Neural cell (in vitro differentiated cells): Measurements from ENCODE around the gene YY1AP1. TPM values are rescaled to one million over a fixed set of nuclear protein-coding genes. Genes with fewer than 3 reads are reported as not detected.

Experiments
- H2AFZ ChIP-seq: fragments of 200-600, 300-800 bp; sonication (generic), shearing (Covaris generic); 2 replicates; pipeline ENCODE4 v1.6.0; 2014; ENCODE audit warnings: low read depth, mild to moderate bottlenecking, antibody characterized with exemption, low read length, moderate library complexity
- H3F3A ChIP-seq: fragments of 200-600 bp; shearing (Covaris generic); 2 replicates; pipeline ENCODE4 v1.6.1; 2016; ENCODE audit warnings: mild to moderate bottlenecking, moderate library complexity, mixed read lengths, antibody characterized with exemption, low read length; ENCODE audit not compliant: insufficient read depth, poor library complexity, severe bottlenecking
- H3K27ac ChIP-seq: fragments of 200-600, 300-800 bp; sonication (generic), shearing (Covaris generic); 2 replicates; pipeline ENCODE4 v1.5.1; 2014; ENCODE audit warnings: mild to moderate bottlenecking, low read length, moderate library complexity
- H3K27me3 ChIP-seq: fragments of 300-800, 200-600 bp; sonication (generic), shearing (Covaris generic); 2 replicates; pipeline ENCODE4 v1.6.0; 2014; ENCODE audit warnings: mild to moderate bottlenecking, low read depth, low read length, moderate library complexity; ENCODE audit not compliant: insufficient read depth
- H3K36me3 ChIP-seq: fragments of 300-800, 200-600 bp; sonication (generic), shearing (Covaris generic); 2 replicates; pipeline ENCODE4 v1.5.1; 2014; ENCODE audit warnings: mild to moderate bottlenecking, antibody characterized with exemption, low read length, moderate library complexity; ENCODE audit not compliant: insufficient read depth
- H3K4me2 ChIP-seq: fragments of 300-800, 200-600 bp; sonication (generic), shearing (Covaris generic); 2 replicates; pipeline ENCODE4 v1.6.0; 2014; ENCODE audit warnings: mild to moderate bottlenecking, low read length
- H3K4me3 ChIP-seq: fragments of 300-800, 200-600 bp; sonication (generic), shearing (Covaris generic); 2 replicates; pipeline ENCODE4 v1.5.1; 2014; ENCODE audit warnings: mild to moderate bottlenecking, low read length, moderate library complexity
- H3K79me2 ChIP-seq: fragments of 200-600 bp; shearing (Covaris generic); replicated peaks from 2 replicates; pipeline ENCODE4 v1.6.0; 2014; ENCODE audit warnings: mild to moderate bottlenecking, low read length, moderate library complexity; ENCODE audit not compliant: insufficient read depth
- H3K9ac ChIP-seq: fragments of 300-800, 200-600 bp; sonication (generic), shearing (Covaris generic); 2 replicates; pipeline ENCODE4 v1.6.1; 2016; ENCODE audit warnings: mild to moderate bottlenecking, low read length, mixed read lengths
- H3K9me2 ChIP-seq: fragments of 200-600 bp; shearing (Covaris generic); 2 replicates; pipeline ENCODE4 v1.6.1; 2016; ENCODE audit warnings: mild to moderate bottlenecking, low read length, mixed read lengths; ENCODE audit not compliant: insufficient read depth
- H3K9me3 ChIP-seq: fragments of 200-600, 300-800 bp; sonication (generic), shearing (Covaris generic); 2 replicates; pipeline ENCODE4 v1.6.1; 2016; ENCODE audit warnings: mild to moderate bottlenecking, mixed run types, low read length, moderate library complexity, mixed read lengths
- H4K20me1 ChIP-seq: fragments of 200-600 bp; shearing (Covaris generic); 2 replicates; pipeline ENCODE4 v1.6.1; 2016; ENCODE audit warnings: mild to moderate bottlenecking, mixed run types; ENCODE audit not compliant: insufficient read depth
- EP300 ChIP-seq: fragments of 450-650 bp; conservative IDR thresholded peaks from 2 replicates; pipeline ENCODE4 v1.6.1; 2014; ENCODE audit warnings: antibody characterized with exemption, mild to moderate bottlenecking, moderate library complexity; ENCODE audit not compliant: poor library complexity, severe bottlenecking
- EZH2 ChIP-seq: fragments of 200-600, 300-800 bp; shearing (Covaris generic), sonication (generic); IDR thresholded peaks from 2 replicates; pipeline ENCODE4 v1.6.1; 2014; ENCODE audit warnings: antibody characterized with exemption, low read length, borderline replicate concordance, mild to moderate bottlenecking; ENCODE audit not compliant: insufficient read depth, poor library complexity, severe bottlenecking
- MXI1 ChIP-seq: fragments of 450-650 bp; conservative IDR thresholded peaks from 2 replicates; pipeline ENCODE4 v1.6.1; 2014; ENCODE audit warnings: antibody characterized with exemption, mild to moderate bottlenecking; ENCODE audit not compliant: poor library complexity, severe bottlenecking
- POLR2AphosphoS5 ChIP-seq: IDR thresholded peaks from 2 replicates; pipeline ENCODE4 v1.6.1; 2012
- RAD21 ChIP-seq: fragments of 450-650 bp; conservative IDR thresholded peaks from 2 replicates; pipeline ENCODE4 v1.6.1; 2014; ENCODE audit warnings: antibody characterized with exemption, mild to moderate bottlenecking, moderate library complexity
- SMC3 ChIP-seq: fragments of 450-650 bp; conservative IDR thresholded peaks from 2 replicates; pipeline ENCODE4 v1.6.1; 2014; ENCODE audit warnings: antibody characterized with exemption, mild to moderate bottlenecking, moderate library complexity; ENCODE audit not compliant: poor library complexity
- TAF1 ChIP-seq: IDR thresholded peaks from 2 replicates; pipeline ENCODE4 v1.6.1; 2012; ENCODE audit warnings: low read depth
- polyA plus RNA-seq: library from polyadenylated mRNA; depleted of rRNA; stranded (reverse); fragments of >200 nt; gene quantifications from 2 replicates; pipeline ENCODE4 v1.2.3, GENCODE V29; 2014
- TF ChIP-seq, protein P1 (sequence below): IDR thresholded peaks from 2 replicates; pipeline ENCODE4 v1.6.1; 2012; ENCODE audit warnings: borderline replicate concordance
- TF ChIP-seq, protein P2 (sequence below): fragments of 450-650 bp; IDR thresholded peaks from 2 replicates; pipeline ENCODE4 v1.5.1; 2014; ENCODE audit warnings: antibody characterized with exemption, mild to moderate bottlenecking, moderate library complexity; ENCODE audit not compliant: poor library complexity, severe bottlenecking

Gene YY1AP1
- polyA plus RNA-seq, 1 donor from 2014 or later: 44.0 TPM

DNA sequence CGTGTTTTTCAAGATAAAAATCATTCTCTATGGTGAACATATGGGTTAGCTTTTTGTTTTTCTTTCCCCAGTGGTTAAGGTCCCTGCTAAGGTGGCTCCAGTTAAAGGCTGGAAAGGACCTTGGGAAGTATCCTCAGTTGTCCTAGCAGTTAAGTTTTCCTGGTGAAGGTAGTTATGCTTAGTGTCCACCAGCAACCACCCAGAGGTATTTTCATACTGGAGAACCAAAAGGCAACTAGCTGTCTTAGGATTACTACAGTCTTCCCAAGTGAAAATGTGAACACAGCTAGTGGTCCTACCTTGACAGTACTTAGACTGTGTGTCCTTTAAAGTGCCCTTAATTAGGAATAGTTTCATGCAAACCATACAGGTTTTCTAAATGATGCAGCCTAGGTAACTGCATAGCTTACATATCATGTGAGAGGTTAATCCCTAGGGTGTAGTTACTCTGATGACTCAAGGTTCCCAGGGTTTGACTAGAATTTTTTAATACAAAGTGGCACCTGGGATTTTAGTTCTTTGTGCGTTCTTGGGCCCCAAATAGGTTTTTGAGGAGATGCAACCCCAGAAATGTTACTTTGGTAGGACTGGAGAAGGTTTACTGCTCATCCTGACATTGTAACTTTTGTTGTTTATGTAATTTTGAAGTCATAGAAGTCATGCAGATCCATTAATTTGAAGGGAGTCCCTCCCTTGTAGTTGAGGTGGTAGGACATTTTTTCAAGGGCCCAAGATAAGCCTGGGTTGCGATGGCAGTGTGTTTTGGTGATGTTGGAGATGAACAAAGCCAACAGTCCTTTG is 36.5 kb downstream of the YY1AP1 start:
- H3K79me2 ChIP-seq: no peaks in the 10 kb centered on the region
- H3K4me3 ChIP-seq: no peak overlapping the region
- no peaks in the 10 kb centered on the region for H3K36me3 ChIP-seq
- H3K9ac ChIP-seq: no peak overlapping the region
- no peaks in the 10 kb centered on the region for H3K27me3 ChIP-seq
- no peaks in the 10 kb centered on the region for H3K9me3 ChIP-seq
- H3K27ac ChIP-seq: no peak overlapping the region
- H4K20me1 ChIP-seq: no peaks in the 10 kb centered on the region
- TF ChIP-seq EP300 (no peak), MXI1 (no peak), POLR2AphosphoS5 (no peak), TAF1 (no peak), EZH2 (no peak), SMC3 (no peak), RAD21 (no peak)
- TF ChIP-seq, protein P1, sequence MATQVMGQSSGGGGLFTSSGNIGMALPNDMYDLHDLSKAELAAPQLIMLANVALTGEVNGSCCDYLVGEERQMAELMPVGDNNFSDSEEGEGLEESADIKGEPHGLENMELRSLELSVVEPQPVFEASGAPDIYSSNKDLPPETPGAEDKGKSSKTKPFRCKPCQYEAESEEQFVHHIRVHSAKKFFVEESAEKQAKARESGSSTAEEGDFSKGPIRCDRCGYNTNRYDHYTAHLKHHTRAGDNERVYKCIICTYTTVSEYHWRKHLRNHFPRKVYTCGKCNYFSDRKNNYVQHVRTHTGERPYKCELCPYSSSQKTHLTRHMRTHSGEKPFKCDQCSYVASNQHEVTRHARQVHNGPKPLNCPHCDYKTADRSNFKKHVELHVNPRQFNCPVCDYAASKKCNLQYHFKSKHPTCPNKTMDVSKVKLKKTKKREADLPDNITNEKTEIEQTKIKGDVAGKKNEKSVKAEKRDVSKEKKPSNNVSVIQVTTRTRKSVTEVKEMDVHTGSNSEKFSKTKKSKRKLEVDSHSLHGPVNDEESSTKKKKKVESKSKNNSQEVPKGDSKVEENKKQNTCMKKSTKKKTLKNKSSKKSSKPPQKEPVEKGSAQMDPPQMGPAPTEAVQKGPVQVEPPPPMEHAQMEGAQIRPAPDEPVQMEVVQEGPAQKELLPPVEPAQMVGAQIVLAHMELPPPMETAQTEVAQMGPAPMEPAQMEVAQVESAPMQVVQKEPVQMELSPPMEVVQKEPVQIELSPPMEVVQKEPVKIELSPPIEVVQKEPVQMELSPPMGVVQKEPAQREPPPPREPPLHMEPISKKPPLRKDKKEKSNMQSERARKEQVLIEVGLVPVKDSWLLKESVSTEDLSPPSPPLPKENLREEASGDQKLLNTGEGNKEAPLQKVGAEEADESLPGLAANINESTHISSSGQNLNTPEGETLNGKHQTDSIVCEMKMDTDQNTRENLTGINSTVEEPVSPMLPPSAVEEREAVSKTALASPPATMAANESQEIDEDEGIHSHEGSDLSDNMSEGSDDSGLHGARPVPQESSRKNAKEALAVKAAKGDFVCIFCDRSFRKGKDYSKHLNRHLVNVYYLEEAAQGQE: no peak
- TF ChIP-seq, protein P2, sequence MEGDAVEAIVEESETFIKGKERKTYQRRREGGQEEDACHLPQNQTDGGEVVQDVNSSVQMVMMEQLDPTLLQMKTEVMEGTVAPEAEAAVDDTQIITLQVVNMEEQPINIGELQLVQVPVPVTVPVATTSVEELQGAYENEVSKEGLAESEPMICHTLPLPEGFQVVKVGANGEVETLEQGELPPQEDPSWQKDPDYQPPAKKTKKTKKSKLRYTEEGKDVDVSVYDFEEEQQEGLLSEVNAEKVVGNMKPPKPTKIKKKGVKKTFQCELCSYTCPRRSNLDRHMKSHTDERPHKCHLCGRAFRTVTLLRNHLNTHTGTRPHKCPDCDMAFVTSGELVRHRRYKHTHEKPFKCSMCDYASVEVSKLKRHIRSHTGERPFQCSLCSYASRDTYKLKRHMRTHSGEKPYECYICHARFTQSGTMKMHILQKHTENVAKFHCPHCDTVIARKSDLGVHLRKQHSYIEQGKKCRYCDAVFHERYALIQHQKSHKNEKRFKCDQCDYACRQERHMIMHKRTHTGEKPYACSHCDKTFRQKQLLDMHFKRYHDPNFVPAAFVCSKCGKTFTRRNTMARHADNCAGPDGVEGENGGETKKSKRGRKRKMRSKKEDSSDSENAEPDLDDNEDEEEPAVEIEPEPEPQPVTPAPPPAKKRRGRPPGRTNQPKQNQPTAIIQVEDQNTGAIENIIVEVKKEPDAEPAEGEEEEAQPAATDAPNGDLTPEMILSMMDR: no peak
- H3K9me2 ChIP-seq: no peaks in the 10 kb centered on the region
- no peak overlapping the region for H3K4me2 ChIP-seq
- no peak overlapping the region for H2AFZ ChIP-seq
- H3F3A ChIP-seq: no peaks in the 10 kb centered on the region

DNA sequence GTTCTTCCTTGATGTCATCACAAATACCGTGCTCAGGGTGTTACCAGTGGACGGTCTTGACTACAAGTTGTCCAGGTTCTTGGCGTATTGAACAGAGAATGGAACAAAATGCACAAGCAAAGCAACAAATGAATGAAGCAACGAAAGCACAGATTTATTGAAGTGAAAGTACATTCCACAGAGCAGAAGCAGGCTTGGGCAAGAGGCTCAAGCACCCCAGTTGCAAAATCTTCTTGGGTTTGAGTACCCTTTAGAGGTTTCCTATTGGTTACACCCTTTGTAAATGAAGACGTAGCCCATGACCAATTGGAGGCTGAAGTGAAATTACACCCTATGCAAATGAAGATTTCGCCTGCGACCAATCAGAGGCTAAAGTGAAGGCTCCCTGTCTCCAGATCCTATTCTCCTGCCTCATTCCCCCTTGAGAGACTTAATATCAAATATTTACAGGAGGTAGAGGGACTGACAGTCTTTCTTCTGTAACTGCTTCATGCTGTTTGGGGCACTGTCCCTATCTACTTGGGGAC is 38.3 kb downstream of the YY1AP1 start:
- TF ChIP-seq POLR2AphosphoS5: no peak
- TF ChIP-seq TAF1: no peak
- TF ChIP-seq EP300: no peak
- TF ChIP-seq, protein P2: no peak
- TF ChIP-seq RAD21: no peak
- no peak for TF ChIP-seq SMC3
- Histone ChIP-seq H3K4me2 (no peak overlapping the region), H3K27ac (no peak overlapping the region)

More for the DNA sequence above, 38.3 kb downstream of the YY1AP1 start:
- Histone ChIP-seq H2AFZ (no peak overlapping the region), H3K27me3 (no peaks in the 10 kb centered on the region), H3K36me3 (no peaks in the 10 kb centered on the region), H3K79me2 (no peaks in the 10 kb centered on the region), H4K20me1 (no peaks in the 10 kb centered on the region), H3K9me3 (no peaks in the 10 kb centered on the region), H3K4me3 (no peak overlapping the region), H3K9me2 (no peaks in the 10 kb centered on the region), H3K9ac (no peak overlapping the region), H3F3A (no peaks in the 10 kb centered on the region)
